T follicular helper cell (primary cell): Measurements from ENCODE around the gene SMG5.
"Not testable (repeated sequence)": the region's sequence is repeated elsewhere in the genome, so short reads cannot be mapped to it uniquely, and the experiment has no call there.

ENCODE experiments used
- DNase-seq: peaks from one replicate; pipeline ENCODE4 v3.0.0-alpha.2; 2020; ENCODE audit warnings: low read depth

Gene SMG5

GRCh38 chr1:156244126-156244525 lies 38.5 kb downstream of the SMG5 start:
- no peak for DNase-seq

- no peak for DNase-seq
These were observed 39.9 kb downstream of the SMG5 start for GRCh38 chr1:156242738-156243137.

GRCh38 chr1:156241926-156242325 lies 40.7 kb downstream of the SMG5 start, which contains the start of gene BGLAP:
Gene BGLAP (plus strand): TSS chr1:156242184. CDS start chr1:156242232, 48 bp downstream.
- DNase-seq, result no peak

GRCh38 chr1:156241311-156241811 lies 41.3 kb downstream of the SMG5 start:
- DNase-seq, result no peak

GRCh38 chr1:156238248-156238647 lies 44.4 kb downstream of the SMG5 start:
- DNase-seq, result no peak

- no peak for DNase-seq
These were observed 46.5 kb downstream of the SMG5 start for GRCh38 chr1:156236164-156236563.

GRCh38 chr1:156233426-156234127 lies 49.0 kb downstream of the SMG5 start:
- DNase-seq, result no peak

- no peak for DNase-seq
These were observed 50.3 kb downstream of the SMG5 start for GRCh38 chr1:156232201-156232894.

- no peak for DNase-seq
These were observed 52.2 kb downstream of the SMG5 start for GRCh38 chr1:156230473-156230837.

GRCh38 chr1:156229809-156230472 lies 52.7 kb downstream of the SMG5 start:
- no peak for DNase-seq

GRCh38 chr1:156228501-156228900 lies 54.1 kb downstream of the SMG5 start:
- no peak for DNase-seq

GRCh38 chr1:156226782-156227181 lies 55.8 kb downstream of the SMG5 start:
- no peak for DNase-seq

GRCh38 chr1:156226116-156226538 lies 56.5 kb downstream of the SMG5 start:
- no peak for DNase-seq

GRCh38 chr1:156225677-156226014 lies 57.0 kb downstream of the SMG5 start:
- no peak for DNase-seq

- no peak for DNase-seq
These were observed 60.5 kb downstream of the SMG5 start for GRCh38 chr1:156221986-156222692.

- DNase-seq, result no peak
These were observed 62.4 kb downstream of the SMG5 start for GRCh38 chr1:156220226-156220625.

- DNase-seq, result no peak
These were observed 64.8 kb downstream of the SMG5 start for GRCh38 chr1:156217871-156218270.

GRCh38 chr1:156216361-156217086 lies 66.1 kb downstream of the SMG5 start:
- not testable (repeated sequence) for DNase-seq

GRCh38 chr1:156214024-156214748 lies 68.4 kb downstream of the SMG5 start:
- no peak for DNase-seq

- no peak for DNase-seq
These were observed 69.0 kb downstream of the SMG5 start for GRCh38 chr1:156213644-156213966.
